NK-92 treated with Interleukin-12 subunit alpha and Interleukin-12 subunit beta, amount 100 ng/mL, for 24 hours (cell line): ENCODE measurements around the gene IRS1.

Experiments used
- DNase-seq: peaks from one replicate; lab custom pipeline; 2025; lab: John Stamatoyannopoulos, UW

Gene IRS1

DNA sequence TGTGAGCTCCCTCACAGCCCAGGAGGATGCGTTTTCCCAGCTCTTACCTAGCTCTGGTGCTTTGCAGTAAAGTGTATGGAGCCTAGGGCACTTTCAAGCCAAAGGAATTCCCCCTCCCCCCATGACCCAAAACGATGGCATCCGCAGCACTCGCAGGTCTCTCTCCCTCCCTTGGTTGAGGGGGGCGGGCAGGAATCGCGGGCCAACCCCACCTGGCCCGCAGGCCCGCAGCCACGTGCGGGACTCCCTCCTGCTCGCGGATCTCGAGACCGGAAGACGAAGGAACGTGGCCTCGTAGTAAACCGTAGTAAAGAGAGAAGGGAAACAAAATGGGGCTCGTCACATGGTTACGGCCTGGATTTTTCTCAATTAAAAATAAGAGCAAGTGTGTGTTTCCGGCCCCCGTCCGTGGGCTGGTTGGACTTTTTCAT lies 8.5 kb downstream of the IRS1 start:
- DNase-seq, result no peak

DNA sequence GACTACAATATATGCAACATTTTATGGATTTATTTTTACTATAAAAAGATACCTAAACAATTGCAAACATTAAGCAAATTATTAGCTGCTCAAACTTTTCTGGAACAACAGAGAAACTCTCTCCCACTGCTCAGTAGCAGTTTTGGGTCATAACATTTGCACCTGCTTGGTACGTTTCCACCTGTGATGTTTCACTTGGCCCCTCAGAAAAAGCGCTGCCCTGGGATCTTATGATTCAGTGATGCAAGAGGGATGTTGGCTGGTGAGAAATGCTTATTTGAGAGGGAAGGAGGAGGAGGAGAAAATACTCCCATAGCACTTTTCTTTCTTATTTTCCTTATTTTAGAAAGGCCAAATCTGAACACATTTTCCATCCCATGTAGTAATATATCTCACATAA lies 9.2 kb downstream of the IRS1 start:
- no peak for DNase-seq

DNA sequence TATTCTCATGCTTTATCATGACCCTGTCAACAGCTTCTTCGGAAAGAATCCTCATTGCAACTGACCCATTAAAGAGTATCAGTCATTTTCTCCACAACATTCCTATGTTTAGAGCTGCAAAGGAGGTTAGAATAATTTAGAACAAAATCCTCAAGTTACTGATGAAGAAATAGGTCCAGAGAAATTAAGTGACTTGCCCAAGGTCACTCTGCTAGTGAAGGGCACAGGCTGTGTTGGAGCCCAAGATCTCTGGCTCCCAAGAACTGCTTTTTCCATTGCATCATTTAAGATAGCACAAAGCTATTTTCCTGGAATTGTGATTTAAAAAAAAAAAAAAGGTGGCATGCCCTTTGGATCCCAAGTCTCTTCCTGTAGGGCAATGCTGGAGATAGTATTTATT lies 9.6 kb downstream of the IRS1 start:
- DNase-seq, result no peak

- no peak for DNase-seq
These were observed 10.6 kb downstream of the IRS1 start for GRCh38 chr2:226788881-226789490.

GRCh38 chr2:226788064-226788463 lies 11.6 kb downstream of the IRS1 start:
- no peak for DNase-seq

DNA sequence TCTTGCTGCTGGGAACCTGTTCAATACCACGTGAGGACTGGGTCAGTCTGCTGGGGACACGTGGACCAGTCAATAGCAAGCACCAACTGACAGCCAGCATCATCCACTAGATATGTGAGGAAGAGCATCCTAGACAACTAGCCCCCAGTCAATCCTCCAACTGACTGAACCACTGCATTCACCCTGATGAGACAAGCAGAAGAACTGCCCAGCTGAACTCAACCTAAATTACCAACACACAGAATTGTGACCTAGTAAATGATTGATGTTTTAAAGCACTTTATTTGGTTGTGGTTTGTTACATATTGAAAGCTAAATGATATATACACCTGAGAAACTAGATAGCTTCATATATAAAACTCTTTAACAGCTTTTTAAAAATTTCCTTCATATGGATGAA lies 15.7 kb downstream of the IRS1 start:
- DNase-seq, result no peak

- DNase-seq, result no peak
These were observed 17.4 kb downstream of the IRS1 start for GRCh38 chr2:226782092-226782713.

- no peak for DNase-seq
These were observed 19.2 kb downstream of the IRS1 start for GRCh38 chr2:226780431-226780830.

DNA sequence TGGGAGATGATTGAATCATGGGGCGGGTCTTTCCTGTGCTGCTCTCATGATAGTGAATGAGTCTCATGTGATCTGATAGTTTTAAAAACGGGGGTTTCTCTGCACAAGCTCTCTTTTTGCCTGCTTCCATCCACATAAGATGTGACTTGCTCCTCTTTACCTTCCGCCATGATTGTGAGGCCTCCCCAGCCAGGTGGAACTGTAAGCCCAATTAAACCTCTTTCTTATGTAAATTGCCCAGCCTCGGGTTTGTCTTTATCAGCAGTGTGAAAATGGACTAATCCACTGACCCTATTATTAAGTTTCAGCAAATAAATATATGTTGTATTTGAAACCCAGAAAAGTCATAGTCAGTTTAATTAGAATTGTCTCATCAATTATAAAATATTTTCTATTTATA lies 22.0 kb downstream of the IRS1 start:
- no peak for DNase-seq

DNA sequence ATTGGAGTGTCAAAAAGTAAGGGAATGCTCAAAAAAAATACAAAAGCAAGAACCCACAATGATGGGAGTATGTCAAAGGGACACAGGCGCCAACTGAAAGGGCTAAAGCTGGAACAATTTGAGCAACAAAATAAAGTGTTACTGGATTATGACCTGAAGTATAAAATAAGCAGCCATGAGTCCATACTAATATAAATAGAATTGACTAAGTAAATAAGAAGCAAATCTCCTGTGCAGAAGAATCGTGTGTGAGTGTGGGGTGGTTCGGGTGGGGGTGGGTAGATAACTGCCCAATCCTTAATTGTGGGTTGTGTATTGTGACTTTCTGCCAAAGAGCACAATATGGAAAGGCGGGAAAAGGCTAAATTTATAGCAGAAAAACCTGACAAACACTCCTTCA lies 23.5 kb downstream of the IRS1 start:
- no peak for DNase-seq

DNA sequence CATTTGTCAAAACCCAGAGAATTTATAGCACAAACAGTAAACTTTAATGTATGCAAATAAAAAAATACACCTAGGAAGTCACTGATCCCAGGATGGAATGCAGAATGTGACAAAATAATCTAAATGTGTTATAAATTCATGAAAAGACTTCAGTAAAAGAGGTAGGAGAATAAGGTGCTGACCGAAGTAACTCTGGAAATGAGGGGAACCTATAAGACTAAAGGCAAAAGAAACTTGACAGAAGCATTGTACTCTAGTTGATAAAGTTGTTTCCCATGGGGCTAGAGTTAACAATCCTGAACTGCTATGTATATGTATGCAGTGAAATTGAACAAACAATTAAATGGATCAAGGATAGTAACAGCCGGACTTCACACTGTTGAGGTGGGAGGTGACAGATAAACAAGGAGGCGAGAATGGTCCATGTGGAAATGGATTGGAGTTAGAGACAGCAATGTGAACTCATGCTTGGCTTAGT lies 24.5 kb downstream of the IRS1 start:
- no peak for DNase-seq

GRCh38 chr2:226773291-226773690 lies 26.3 kb downstream of the IRS1 start:
- DNase-seq, result no peak

- no peak for DNase-seq
These were observed 27.0 kb downstream of the IRS1 start for GRCh38 chr2:226772389-226773179.

DNA sequence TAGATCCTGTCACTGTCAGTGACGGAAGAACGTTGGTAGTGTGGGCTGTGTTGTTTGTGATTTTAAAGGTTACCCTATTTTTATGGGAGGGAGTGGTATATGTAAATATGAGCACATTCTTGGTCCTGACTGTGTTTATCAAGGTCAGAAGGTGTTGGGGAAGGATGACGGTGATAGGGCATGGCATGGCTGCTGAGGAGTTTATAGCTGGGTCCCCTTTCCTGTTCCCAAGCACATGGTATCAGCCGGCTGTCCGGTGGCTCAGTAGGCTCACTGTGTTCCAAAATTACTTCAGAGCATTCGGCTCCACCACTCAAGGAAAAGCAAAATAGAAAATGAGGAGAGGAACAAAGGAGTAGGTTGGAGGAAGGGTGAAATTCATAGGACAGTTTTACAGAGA lies 28.6 kb downstream of the IRS1 start:
- DNase-seq, result no peak

- DNase-seq, result no peak
These were observed 32.4 kb downstream of the IRS1 start for GRCh38 chr2:226767056-226767813.

GRCh38 chr2:226766352-226767055 lies 33.1 kb downstream of the IRS1 start:
- DNase-seq, result no peak

GRCh38 chr2:226763320-226763719 lies 36.3 kb downstream of the IRS1 start:
- no peak for DNase-seq

- DNase-seq, result no peak
These were observed 38.4 kb downstream of the IRS1 start for GRCh38 chr2:226761195-226761583.

GRCh38 chr2:226760412-226761194 lies 39.0 kb downstream of the IRS1 start:
- DNase-seq, result no peak

DNA sequence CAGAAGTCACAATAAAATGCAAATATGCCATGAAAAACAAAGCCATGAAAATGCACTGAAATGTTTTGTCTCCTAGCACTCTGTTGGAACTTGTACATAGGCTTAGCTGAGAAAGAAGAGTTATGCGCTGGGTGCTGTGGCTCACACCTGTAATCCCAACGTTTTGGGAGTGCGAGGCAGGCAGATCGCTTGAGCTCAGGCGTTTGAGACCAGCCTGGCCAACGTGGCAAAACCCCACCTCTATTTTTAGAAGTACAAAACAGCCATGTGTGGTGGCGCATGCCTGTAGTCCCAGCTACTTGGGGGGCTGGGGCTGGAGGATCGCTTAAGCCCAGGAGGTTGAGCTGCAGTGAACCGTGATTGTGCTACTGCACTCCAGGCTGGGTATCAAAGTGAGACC lies 39.9 kb downstream of the IRS1 start:
- no peak for DNase-seq
